Mesenteric fat pad (tissue), 1 donor: ENCODE data around the gene AP5M1. TPM values are rescaled to one million over a fixed set of nuclear protein-coding genes. Genes with fewer than 3 reads are reported as not detected.
"Not testable (repeated sequence)": the region's sequence is repeated elsewhere in the genome, so short reads cannot be mapped to it uniquely, and the experiment has no call there.

Experiments
- DNase-seq: peaks from one replicate; pipeline ENCODE4 v3.0.0-alpha.2; 2020; ENCODE audit warnings: low spot score
- long read RNA-seq: library from polyadenylated mRNA; unstranded; transcript quantifications from one replicate; pipeline ENCODE4 v2.0.0, GENCODE V29; 2020
- total RNA-seq: library from RNA; stranded (reverse); fragmentation: NEBNext Ultra II Directional; extraction: Animal tissue kit (Norgen Biotek cat#: 25700); gene quantifications from one replicate; pipeline ENCODE4 v1.2.1, GENCODE V29; 2021
- donor health status: DM: yes; HTN: yes; CAD: no.

The AP5M1 gene
- 28.6 TPM for total RNA-seq
- long read RNA-seq, full-length matches to known transcripts = 16 of 27 reads
- long read RNA-seq, partial matches to known transcripts = 7 of 27 reads
- long read RNA-seq, other reads (novel, unspliced or antisense) = 4 of 27 reads

DNA sequence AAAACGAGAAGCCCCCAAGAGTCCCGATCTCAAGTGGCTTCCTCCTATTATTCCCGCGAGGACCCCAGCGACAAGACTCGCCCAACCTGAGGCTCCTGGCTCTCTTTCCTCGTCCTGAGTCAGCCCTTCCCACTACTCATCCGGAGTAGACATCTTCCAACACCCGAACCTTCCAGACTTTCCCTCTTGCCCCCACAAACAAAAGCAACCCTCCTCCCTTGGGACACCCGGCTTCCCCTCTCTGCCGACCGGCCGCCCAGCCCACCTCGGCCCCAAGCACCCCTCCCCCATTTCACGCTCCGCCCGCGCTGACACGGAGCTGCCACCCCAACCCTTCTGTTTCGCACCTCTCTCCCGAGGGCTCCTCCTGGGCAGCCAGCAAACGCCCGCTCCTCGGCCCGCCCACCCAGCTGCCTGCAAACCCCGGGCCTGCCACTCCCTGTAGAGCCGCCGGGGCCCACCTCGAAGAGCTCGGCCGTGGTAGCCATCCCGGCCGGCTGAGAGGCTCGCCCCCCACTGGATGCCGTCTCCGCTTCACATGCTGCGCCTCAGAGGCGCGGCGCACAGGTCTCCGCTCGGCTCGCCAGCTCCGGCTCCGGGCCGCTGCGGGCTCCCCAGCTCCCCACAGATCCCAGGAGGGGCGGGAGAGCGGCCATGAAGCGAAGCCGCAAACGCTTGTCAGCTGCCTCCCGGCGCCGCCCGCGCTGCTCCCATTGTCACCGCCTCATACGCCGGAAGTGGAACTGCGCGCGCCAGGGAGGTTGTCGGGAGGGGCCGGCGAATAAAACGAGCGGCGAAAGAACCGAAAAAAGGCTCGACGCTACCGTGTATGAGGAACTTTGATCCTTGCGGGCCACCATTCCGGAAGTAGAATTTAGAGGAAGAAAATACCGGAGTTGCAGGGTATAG is at the start of gene AP5M1, which contains the start of gene EXOC5:
AP5M1 (plus strand) TSS at position 811 of the 909 bp plus-strand sequence. CDS start 344 bp downstream, outside the sequence.
EXOC5 (minus strand) TSS at position 745 of the 909 bp plus-strand sequence; CDS start at position 488, 257 bp downstream.
- peak; percentile 97 for DNase-seq

- no peak for DNase-seq
Measured at GRCh38 chr14:57221931-57222330, 46.8 kb upstream of the AP5M1 start.

- no peak for DNase-seq
Measured at GRCh38 chr14:57227083-57227482, 41.7 kb upstream of the AP5M1 start.

- not testable (repeated sequence) for DNase-seq
Measured at GRCh38 chr14:57228320-57228719, 40.5 kb upstream of the AP5M1 start.

- DNase-seq = no peak
Measured at GRCh38 chr14:57232006-57232405, 36.8 kb upstream of the AP5M1 start.

DNA sequence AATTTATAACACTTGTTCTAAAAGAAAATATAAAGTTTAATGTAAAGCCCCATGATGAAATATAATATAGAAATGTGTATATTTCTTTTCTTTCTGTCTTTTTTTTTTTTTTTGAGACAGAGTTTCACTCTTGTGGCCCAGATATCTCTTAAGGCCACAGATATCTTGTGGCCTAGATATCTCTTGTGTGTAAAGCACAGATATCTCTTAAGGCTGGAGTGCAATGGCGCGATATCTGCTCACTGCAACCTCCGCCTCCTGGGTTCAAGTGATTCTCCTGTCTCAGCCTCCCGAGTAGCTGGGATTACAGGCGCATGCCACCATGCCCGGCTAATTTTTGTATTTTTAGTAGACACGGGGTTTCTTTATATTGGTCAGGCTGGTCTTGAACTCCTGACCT is 28.7 kb upstream of the AP5M1 start:
- not testable (repeated sequence) for DNase-seq

GRCh38 chr14:57243320-57243719 is 25.5 kb upstream of the AP5M1 start:
- DNase-seq = no peak

GRCh38 chr14:57244106-57244505 is 24.7 kb upstream of the AP5M1 start:
- DNase-seq = no peak

DNA sequence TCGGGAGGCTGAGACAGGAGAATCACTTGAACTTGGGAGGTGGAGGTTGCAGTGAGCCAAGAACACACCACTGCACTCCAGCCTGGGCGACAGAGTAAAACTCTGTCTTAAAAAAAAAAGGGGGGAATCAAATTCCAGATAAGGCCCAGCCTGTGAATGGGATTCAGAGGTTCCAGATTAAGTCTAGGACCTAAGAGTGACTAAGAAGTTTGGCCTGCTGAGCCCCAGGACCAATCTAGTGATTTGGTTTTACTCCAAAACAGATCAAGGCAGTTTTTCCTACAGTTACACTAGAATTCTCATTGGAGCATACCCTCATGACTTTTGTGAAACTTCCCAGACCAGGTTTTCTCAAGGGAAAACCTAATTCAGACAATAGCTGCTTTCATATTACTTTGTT is 22.8 kb upstream of the AP5M1 start:
- no peak for DNase-seq

GRCh38 chr14:57246933-57247657 is 21.7 kb upstream of the AP5M1 start:
- no peak for DNase-seq

GRCh38 chr14:57254884-57255283 is 13.9 kb upstream of the AP5M1 start:
- DNase-seq = no peak

DNA sequence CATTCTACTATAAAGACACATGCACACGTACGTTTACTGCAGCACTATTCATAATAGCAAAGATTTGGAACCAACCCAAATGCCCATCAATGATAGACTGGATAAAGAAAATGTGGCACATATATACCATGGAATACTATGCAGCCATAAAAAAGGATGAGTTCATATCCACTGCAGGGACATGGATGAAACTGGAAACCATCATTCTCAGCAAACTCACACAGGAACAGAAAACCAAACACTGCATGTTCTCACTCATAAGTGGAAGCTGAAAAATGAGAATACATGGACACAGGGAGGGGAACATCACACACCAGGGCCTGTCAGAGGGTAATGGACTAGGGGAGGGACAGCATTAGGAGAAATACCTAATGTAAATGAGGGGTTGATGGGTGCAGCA is 10.6 kb upstream of the AP5M1 start:
- DNase-seq = not testable (repeated sequence)

DNA sequence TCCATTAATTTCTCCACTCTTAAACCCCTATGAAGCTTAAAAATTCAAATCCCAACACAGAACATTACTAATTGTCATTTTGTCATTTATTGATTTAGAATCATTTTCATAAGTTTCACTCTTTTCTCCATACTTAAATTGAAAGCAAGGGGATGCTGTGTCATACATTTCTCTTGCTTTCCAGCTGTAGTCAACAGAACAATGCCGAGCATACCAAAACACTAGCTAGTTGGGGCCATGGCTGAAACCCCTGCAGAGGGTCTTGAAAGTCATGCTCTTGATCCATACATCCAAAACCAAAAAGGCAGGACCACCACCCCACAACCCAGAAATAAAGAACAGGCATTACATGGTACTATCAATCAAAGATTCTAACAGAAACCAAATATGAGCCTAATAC is 9.1 kb upstream of the AP5M1 start:
- DNase-seq = no peak

DNA sequence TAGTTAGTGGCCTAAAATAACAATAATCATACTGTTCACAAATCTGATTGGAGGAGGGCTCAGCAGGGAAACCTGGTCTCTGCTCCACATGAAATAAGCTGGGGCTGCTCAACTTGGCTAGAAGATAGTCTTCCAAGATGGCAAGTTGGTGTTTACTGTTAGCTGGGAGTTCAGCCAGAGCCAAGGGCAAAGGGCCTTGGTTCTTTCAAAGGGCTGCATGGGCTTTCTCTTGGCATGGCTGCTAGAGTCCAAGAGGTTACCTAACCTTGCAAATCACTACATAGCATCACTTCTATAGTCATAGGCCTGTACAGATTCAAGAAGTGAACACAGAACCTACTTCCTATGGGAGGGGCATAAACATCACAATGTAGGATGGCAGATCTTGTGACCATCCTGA is 7.2 kb upstream of the AP5M1 start:
- DNase-seq = no peak

- DNase-seq = no peak
Measured at GRCh38 chr14:57262117-57262516, 6.7 kb upstream of the AP5M1 start.

- DNase-seq = no peak
Measured at GRCh38 chr14:57266065-57266464, 2.7 kb upstream of the AP5M1 start.

DNA sequence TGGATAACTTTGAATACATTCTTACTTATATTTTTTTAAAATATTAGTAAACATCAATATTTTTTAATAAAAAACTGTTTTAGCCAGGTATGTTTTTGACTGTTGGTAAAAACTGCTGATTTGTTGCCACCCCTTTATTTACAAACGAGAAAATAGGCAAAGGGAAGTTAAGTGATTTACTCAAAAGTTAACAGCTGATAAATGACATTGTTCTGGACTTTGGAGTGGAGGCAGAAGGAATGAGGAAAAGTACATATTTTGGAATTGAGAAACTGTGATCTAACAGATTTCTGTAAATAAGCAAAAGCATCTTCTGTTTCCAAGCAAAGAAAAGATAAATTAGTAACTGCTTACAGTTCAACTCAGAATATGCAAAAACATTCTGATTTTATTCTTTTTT is 4.5 kb downstream of the AP5M1 start:
- no peak for DNase-seq

GRCh38 chr14:57274551-57274950 is 5.8 kb downstream of the AP5M1 start:
- DNase-seq = no peak

DNA sequence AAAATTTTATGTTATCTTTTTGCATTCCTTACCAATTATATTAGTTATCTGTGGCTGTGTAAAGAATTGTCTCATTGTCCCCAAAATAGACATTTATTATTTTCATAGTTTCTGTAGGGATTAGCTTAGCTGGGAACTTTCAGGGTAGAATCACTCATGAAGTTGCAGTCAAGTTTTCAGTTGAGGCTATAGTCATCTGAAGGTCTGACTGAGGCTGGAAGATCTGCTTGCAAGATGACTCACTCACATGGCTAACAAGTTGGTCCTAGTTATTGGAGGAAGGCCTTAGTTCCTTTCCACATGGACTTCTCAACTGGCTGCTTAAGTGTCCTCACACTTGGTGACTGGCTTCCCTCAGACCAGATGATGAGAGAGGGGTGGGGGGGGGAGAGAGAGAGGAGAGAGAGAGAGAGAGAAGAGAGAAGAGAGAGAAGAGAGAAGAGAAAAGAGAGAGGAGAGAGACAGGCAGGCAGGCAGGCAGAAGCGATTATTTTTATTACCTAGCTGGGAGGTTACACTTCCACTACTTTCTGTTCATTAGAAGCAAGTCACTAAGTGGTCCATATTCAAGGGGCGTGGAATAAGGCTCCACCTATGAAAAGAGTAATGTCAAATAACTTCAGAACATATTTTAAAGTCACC is 6.4 kb downstream of the AP5M1 start:
- DNase-seq = no peak

DNA sequence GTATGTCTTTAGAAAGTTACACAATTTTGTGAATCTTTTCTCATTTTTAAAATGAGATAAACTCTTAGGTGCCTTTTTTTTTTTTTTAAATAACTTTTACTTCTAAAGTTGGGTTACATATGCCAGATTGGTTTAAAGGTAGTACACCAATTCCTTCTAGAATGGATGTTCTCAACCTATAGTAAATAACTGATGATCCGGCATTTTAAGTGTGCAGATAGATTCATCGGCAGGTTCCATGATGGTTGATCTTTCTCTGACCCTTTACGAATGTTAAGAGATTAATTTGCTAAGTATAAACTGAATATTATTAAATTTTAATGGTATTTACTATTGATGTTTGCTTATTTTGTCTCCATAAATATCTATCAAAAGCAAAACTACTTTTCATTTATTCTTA is 8.3 kb downstream of the AP5M1 start:
- no peak for DNase-seq

GRCh38 chr14:57287745-57288144 is 19.0 kb downstream of the AP5M1 start:
- no peak for DNase-seq

DNA sequence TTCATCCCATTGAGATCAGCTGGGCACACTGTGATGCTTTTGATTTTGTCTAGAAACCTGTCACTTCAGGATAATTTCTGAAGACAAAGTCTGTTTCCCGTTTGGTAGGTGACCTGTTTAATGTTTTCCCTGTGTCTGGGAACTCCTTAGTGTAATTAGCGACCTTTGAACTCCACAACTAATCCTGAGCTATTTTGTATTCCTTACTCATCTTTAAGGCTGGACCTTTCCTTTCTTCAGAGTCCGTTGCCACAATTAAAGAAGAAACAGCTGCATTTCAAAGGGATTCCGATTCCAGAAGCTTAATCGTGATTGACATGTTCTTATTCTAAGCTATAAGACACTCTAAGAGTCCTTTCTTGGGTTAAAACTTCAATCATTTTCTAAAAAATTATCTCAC is 22.0 kb downstream of the AP5M1 start:
- DNase-seq = no peak
